CD4-positive, alpha-beta T cell (primary cell): ENCODE measurements around the gene CD79B. TPM values are rescaled to one million over a fixed set of nuclear protein-coding genes. Genes with fewer than 3 reads are reported as not detected.

Experiments used
- ATAC-seq: fragments of 200-7000 bp; cut with Tn5 transposase; one replicate; pipeline ENCODE4 v1.10.0; 2022; ENCODE audit warnings: mild to moderate bottlenecking; ENCODE audit not compliant: poor library complexity
- CTCF ChIA-PET: fragments of 350-600 bp; sonication (Branson Sonifier 250); formaldehyde crosslinking; loops from one replicate; lab custom pipeline; 2021; ENCODE audit warnings: antibody characterized with exemption, inconsistent platforms; lab: Charles Lee
- POLR2A ChIA-PET: fragments of 350-600 bp; sonication (Branson Sonifier 250); formaldehyde crosslinking; loops from one replicate; lab custom pipeline; 2021; ENCODE audit warnings: antibody characterized with exemption, inconsistent platforms; lab: Charles Lee
- DNase-seq, 14 experiments: peaks; one replicate each; pipeline ENCODE4 v3.0.0-alpha.2; 2013 to 2020; ENCODE audit warnings: mixed read lengths in 2 of 14
- H3K27ac ChIP-seq, 2 donors: one replicate each; pipeline versions ENCODE4 v1.5.1 to v1.7.0; 2013; ENCODE audit warnings: low read length in 2 of 2, low read depth in 1 of 2, mild to moderate bottlenecking in 1 of 2
- H3K27me3 ChIP-seq, 2 experiments: 1 replicate in 1 of 2; 2 replicates in 1 of 2; pipeline versions ENCODE4 v1.6.1 to v1.7.0; 2013; ENCODE audit warnings: low read length in 2 of 2, control low read depth in 1 of 2, mild to moderate bottlenecking in 1 of 2, moderate library complexity in 1 of 2; ENCODE audit not compliant: insufficient read depth in 2 of 2, control insufficient read depth in 1 of 2
- H3K36me3 ChIP-seq: one replicate; pipeline ENCODE4 v1.6.1; 2013; ENCODE audit warnings: low read length, control low read depth; ENCODE audit not compliant: insufficient read depth
- H3K4me1 ChIP-seq: one replicate; pipeline ENCODE4 v1.6.1; 2013; ENCODE audit warnings: low read length, control low read depth; ENCODE audit not compliant: insufficient read depth
- H3K4me3 ChIP-seq: one replicate; pipeline ENCODE4 v1.5.1; 2013; ENCODE audit warnings: mild to moderate bottlenecking, low read length, moderate library complexity
- H3K9me3 ChIP-seq, 2 experiments: 1 replicate in 1 of 2; 2 replicates in 1 of 2; pipeline versions ENCODE4 v1.6.1 to v1.7.0; 2013; ENCODE audit warnings: low read length in 2 of 2, mild to moderate bottlenecking in 2 of 2, control low read depth in 1 of 2, moderate library complexity in 1 of 2; ENCODE audit not compliant: control insufficient read depth in 1 of 2, insufficient read depth in 1 of 2
- H3K27ac Mint-ChIP-seq: one replicate; pipeline ENCODE4 v1.8.0; 2020; ENCODE audit warnings: mixed read lengths
- H3K27me3 Mint-ChIP-seq: one replicate; pipeline ENCODE4 v1.8.0; 2021; ENCODE audit warnings: mixed read lengths
- H3K36me3 Mint-ChIP-seq: one replicate; pipeline ENCODE4 v1.8.0; 2021; ENCODE audit warnings: low read depth, mixed read lengths
- H3K4me1 Mint-ChIP-seq: one replicate; pipeline ENCODE4 v1.8.0; 2021; ENCODE audit warnings: low read depth, mixed read lengths
- H3K4me3 Mint-ChIP-seq: one replicate; pipeline ENCODE4 v1.8.0; 2020; ENCODE audit warnings: mild to moderate bottlenecking, mixed read lengths
- H3K9me3 Mint-ChIP-seq: one replicate; pipeline ENCODE4 v1.8.0; 2020; ENCODE audit warnings: mixed read lengths
- CTCF ChIP-seq: fragments of 200-600 bp; IDR thresholded peaks from one replicate; pipeline ENCODE4 v1.8.0; 2022; ENCODE audit warnings: antibody characterized with exemption, mild to moderate bottlenecking
- intact Hi-C, 2 experiments: fragments of 100-400 bp; cut with DNase I in 1 of 2; cut with micrococcal nuclease in 1 of 2; formaldehyde crosslinking; loops; one replicate each; pipeline versions ENCODE4 v1.15.1 to v1.9.0; 2023 to 2025; cut with DNase I, micrococcal nuclease
- total RNA-seq, 174 experiments: library from RNA in 2 of 174; stranded (reverse) in 2 of 174; gene quantifications; one replicate each; pipeline ENCODE4 v1.2.3 and lab custom pipeline; 2021 to 2026

The CD79B gene
- total RNA-seq, 2 experiments from 2014 or later, result 5.3 to 5.5 TPM

DNA sequence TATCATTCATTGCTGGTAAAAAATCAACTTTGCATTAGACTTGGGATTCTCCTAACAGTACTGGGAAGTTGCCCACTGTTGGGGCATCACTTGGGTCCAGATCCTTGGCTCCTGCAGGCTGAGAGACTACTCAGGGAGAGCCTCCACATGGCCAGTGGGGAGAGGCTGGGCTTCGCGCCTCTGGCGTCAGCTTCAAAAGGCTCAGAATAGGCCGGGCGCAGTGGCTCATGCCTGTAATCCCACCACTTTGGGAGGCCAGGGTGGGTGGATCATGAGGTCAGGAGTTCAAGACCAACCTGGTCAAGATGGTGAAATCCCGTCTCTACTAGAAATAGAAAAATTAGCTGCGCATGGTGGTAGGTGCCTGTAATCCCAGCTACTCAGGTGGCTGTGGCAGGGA, 17.7 kb downstream of the CD79B start:
- H3K9me3 ChIP-seq, result no peaks in the 10 kb centered on the region
- no peaks in the 10 kb centered on the region for H3K27me3 ChIP-seq
- no peak for DNase-seq
- ChIA-PET POLR2A (no interaction called here), CTCF (interaction anchor here (1.6 kb wide), 1 partner anchor 111 kb away, joined by 4 read pairs; no protein-coding TSS in a partner anchor)
- no peak overlapping the region for H3K27ac ChIP-seq
- no peak for ATAC-seq
- no peak for TF ChIP-seq CTCF
- Mint-ChIP-seq H3K4me3 (no peak overlapping the region), H3K27ac (no peak overlapping the region), H3K36me3 (no peaks in the 10 kb centered on the region), H3K27me3 (no peaks in the 10 kb centered on the region), H3K4me1 (peaks cover 5% of the 10 kb centered on the region), H3K9me3 (no peaks in the 10 kb centered on the region)
- H3K4me1 ChIP-seq, result peaks cover 15% of the 10 kb centered on the region
- no peak overlapping the region for H3K4me3 ChIP-seq
- no peaks in the 10 kb centered on the region for H3K36me3 ChIP-seq
- intact Hi-C loops, result loop anchor here in 1 of 2 experiments (5.0 kb wide), 1 partner anchor 368 kb away; no protein-coding TSS in a partner anchor

DNA sequence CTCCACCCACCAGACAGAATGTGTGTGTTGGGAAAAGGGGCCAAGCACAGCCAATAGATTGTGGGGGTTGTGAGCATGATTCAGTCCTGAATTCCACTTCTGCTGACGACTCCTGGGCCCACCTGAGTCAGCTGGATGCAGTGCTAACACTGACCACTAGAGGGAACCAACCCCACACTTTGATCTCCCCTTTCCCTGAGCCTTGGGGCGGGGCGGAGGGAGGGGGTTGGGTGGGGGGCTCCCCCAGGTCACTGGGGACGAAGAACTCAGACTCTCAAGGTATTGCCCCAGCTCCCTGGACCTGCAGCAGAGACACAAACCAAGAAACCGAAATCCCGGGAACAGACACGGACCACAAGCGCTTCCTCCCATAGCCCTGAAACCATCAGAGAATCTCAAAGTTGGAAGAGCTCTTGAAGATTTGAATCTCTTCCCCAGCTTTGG, 20.5 kb downstream of the CD79B start:
- DNase-seq (peak; percentile 43 to 80 (median 56)), ATAC-seq (peak; percentile 86)
- peak; percentile 78 for TF ChIP-seq CTCF
- CTCF ChIA-PET, result interaction anchor here (1.0 to 1.5 kb wide), 4 partner anchors 21 to 222 kb away, joined by 4 to 6 read pairs (median 4); no protein-coding TSS in a partner anchor
- H3K27ac Mint-ChIP-seq, result no peak overlapping the region
- H3K4me1 Mint-ChIP-seq, result no peaks in the 10 kb centered on the region
- Histone ChIP-seq H3K4me3 (no peak overlapping the region), H3K27ac (no peak overlapping the region), H3K27me3 (no peaks in the 10 kb centered on the region), H3K9me3 (no peaks in the 10 kb centered on the region), H3K4me1 (peaks cover 9% of the 10 kb centered on the region), H3K36me3 (no peaks in the 10 kb centered on the region)
- H3K36me3 Mint-ChIP-seq, result no peaks in the 10 kb centered on the region
- H3K27me3 Mint-ChIP-seq, result no peaks in the 10 kb centered on the region
- no peak overlapping the region for H3K4me3 Mint-ChIP-seq
- intact Hi-C loops, result loop anchor here in 1 of 2 experiments (2.0 to 5.0 kb wide), 2 partner anchors 223 to 371 kb away; no protein-coding TSS in a partner anchor
- no peaks in the 10 kb centered on the region for H3K9me3 Mint-ChIP-seq
- POLR2A ChIA-PET, result interaction anchor here (0.7 kb wide), 1 partner anchor 222 kb away, joined by 4 read pairs; no protein-coding TSS in a partner anchor

DNA sequence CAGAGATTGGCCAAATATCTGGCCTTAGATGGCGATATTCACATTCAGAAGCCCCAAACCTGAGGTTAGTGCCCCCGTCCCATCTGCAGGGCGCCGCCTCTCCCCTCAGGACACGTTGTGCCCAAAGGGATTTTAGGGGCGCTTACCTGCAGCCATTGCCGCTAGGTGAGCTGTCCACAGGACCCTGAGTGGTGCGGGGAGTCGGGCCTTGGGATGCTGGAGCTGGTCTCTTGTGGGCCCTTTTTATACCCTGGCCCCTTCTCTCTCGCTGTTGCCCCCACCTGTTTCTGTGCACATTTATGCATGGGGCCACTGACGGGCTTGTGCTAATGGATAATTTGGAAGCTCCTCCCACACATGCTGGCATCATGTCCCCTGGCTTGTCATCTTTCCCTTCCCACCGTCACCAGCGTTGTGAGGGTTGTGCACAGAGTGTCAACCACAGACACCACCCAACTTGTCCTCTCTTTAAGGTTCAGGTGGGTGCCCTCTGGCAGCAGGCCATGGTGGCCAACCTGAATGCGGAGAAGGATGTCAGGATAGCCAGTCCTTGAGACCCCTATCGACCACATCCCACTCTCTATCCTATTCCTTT, 21.0 kb downstream of the CD79B start, which contains the start of gene CSHL1:
TSS of gene CSHL1 (minus strand) at position 218 of the 595 bp plus-strand sequence. CDS start at position 156, 62 bp downstream.
- Mint-ChIP-seq H3K4me1 (no peaks in the 10 kb centered on the region), H3K27ac (no peak within 1 kb of the TSS), H3K27me3 (no peaks in the 10 kb centered on the region), H3K9me3 (no peaks in the 10 kb centered on the region), H3K36me3 (no peaks in the 10 kb centered on the region), H3K4me3 (no peak within 1 kb of the TSS)
- ChIA-PET CTCF (interaction anchor here (0.5 to 1.5 kb wide), 6 partner anchors 8 to 223 kb away, joined by 3 to 6 read pairs (median 4); no protein-coding TSS in a partner anchor), POLR2A (no interaction called here)
- no peaks in the 10 kb centered on the region for H3K9me3 ChIP-seq
- TF ChIP-seq CTCF, result no peak
- H3K4me3 ChIP-seq, result no peak within 1 kb of the TSS
- H3K27me3 ChIP-seq, result no peaks in the 10 kb centered on the region
- no peak within 1 kb of the TSS for H3K27ac ChIP-seq
- peaks cover 9% of the 10 kb centered on the region for H3K4me1 ChIP-seq
- no peak for DNase-seq
- no peaks in the 10 kb centered on the region for H3K36me3 ChIP-seq
- ATAC-seq, result no peak
- intact Hi-C loops, result loop anchor here in 1 of 2 experiments (2.0 to 5.0 kb wide), 2 partner anchors 224 to 371 kb away; no protein-coding TSS in a partner anchor
